ENCODE measurements around the gene CGB8.

Gene CGB8

DNA sequence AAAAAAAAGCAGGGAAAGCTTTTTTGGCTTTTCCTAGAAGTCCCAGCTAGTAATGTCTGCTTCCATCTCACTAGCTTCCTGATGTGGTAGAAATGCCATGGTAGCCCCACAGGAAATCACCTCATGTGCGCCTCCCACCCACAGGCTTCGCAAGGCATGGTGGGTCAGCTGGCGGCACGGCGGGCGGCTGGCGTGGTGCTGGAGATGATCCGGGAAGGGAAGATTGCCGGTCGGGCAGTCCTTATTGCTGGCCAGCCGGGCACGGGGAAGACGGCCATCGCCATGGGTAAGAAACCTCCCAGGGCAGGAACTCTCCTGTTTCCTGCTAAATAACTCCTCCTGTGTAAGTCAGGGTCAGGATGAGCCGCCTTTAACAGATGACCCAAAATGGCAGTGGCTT, 44.8 kb downstream of the CGB8 start (continued):
- TF ChIP-seq ZNF239 (tag by site-specific recombination; IDR thresholded peaks at IDR 0.05), result no peak

DNA sequence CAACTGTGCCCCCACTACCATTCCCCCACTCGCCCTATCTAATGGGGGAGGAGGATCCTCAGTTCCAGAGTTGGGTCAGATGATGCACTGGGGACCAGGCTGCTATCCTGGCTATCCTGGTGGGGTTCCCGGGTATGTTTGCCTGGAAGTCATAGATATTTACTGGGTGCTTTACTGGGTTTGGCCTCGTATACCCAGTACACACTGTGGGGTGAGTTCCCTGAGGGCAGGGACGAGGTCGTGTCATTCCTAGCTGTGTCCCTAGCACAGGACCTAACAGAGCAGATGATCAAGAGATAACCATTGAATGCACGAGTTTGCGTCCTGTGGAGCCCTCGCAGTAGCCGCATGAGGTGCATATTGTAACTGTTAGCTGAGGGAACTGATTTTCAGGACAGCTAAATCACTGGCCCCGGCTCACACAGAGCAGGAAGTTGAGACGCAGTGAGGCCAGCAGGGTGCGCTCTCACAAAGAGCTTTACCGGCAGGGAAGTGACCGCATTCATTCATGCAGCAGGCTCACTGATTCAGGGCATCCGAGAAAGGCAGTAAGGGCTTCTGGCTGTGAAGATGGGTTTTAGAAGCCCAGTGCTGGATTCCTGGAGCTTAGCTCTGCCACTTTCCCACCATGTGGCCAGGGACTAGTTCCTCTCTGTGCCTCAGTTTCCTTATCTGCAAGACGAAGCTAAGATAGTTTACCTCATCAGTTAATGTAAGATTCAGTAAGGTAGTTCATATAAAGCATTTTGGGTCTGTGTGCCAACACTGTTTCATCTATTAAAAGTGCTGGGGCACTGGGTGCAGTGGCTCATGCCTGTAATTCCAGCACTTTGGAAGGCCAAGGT, 49.2 kb downstream of the CGB8 start:
- 0 out of 2 replicates have a peak, but pooled peaks cover 3% of the 10 kb centered on the region for H3K4me1 ChIP-seq (ENCODE audit: control insufficient read depth, insufficient read depth, low read length)
- POLR2A ChIA-PET, result interaction anchor here (0.5 to 1.4 kb wide), 10 partner anchors 10 to 354 kb away, joined by 3 to 7 read pairs (median 3); partner anchors contain the start of gene IZUMO1

DNA sequence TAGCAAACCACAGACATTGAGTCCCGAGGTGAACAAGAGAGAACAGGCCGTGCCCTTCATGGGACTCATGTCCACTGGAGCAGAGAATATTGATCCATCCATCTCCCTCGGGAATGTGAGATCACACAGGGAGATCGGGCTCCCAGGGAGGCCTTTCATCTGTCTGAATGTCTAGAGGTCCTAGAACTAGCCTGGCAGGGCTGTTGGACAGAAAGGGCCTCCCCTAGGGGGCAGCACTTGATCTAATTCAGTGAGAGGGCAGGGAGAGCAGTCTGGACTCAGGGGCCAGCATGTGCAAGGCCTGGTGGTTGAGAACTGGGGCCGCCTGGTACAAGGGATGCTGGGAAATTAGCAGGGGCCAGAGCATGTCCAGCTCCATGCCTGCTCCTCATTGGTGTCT, 50.9 kb downstream of the CGB8 start:
- CTCF ChIA-PET, result interaction anchor here (0.6 to 5.5 kb wide), 38 partner anchors 9 to 1050 kb away, joined by 3 to 133 read pairs (median 4); partner anchors contain the start of gene KCNA7
- Histone ChIP-seq H3K36me3 (ENCODE audit: control insufficient read depth in 2 of 2, insufficient read depth in 1 of 2, low read length in 2 of 2) (peaks cover 25 to 30% of the 10 kb centered on the region in 2 experiments; a peak in 2 of 3 replicates), H3K9me3 (ENCODE audit: control insufficient read depth, insufficient read depth, low read depth, low read length) (no peaks in the 10 kb centered on the region), H3K27ac (ENCODE audit: extremely low read depth, low read depth, low read length) (no peak overlapping the region), H3K4me1 (ENCODE audit: control insufficient read depth, insufficient read depth, low read length) (0 out of 2 replicates have a peak, but pooled peaks cover 6% of the 10 kb centered on the region), H3K4me3 (ENCODE audit: low read depth, low read length) (no peak overlapping the region)
- POLR2A ChIA-PET, result interaction anchor here (0.5 kb wide), 1 partner anchor 8 kb away, joined by 5 read pairs; no protein-coding TSS in a partner anchor
- TF ChIP-seq YY1 (tag by site-specific recombination; IDR thresholded peaks at IDR 0.05) (no peak), ZNF433 (tag by site-specific recombination; IDR thresholded peaks at IDR 0.05; ENCODE audit: low read depth) (no peak), ZNF623 (tag by site-specific recombination; IDR thresholded peaks at IDR 0.05) (peak; percentile 43), HOXC10 (CRISPR knock-in tag; IDR thresholded peaks at IDR 0.05) (no peak), TCF7L2 (IDR thresholded peaks at IDR 0.05; ENCODE audit: borderline replicate concordance, low read depth, low read length) (no peak), YY2 (tag by site-specific recombination; IDR thresholded peaks at IDR 0.05) (no peak), ZIC2 (tag by site-specific recombination; IDR thresholded peaks at IDR 0.05) (0 out of 2 replicates have a peak, but pooled peaks have one; percentile 14), WT1 (tag by site-specific recombination; IDR thresholded peaks at IDR 0.05) (no peak), ZSCAN30 (tag by site-specific recombination; IDR thresholded peaks at IDR 0.05) (no peak), GLIS1 (tag by site-specific recombination; IDR thresholded peaks at IDR 0.05) (peak; percentile 78), EGR2 (tag by site-specific recombination; IDR thresholded peaks at IDR 0.05; ENCODE audit: low read depth) (no peak), ZBTB17 (tag by site-specific recombination; IDR thresholded peaks at IDR 0.05) (0 out of 2 replicates have a peak, but pooled peaks have one; percentile 21)
- TF ChIP-seq, protein P1, sequence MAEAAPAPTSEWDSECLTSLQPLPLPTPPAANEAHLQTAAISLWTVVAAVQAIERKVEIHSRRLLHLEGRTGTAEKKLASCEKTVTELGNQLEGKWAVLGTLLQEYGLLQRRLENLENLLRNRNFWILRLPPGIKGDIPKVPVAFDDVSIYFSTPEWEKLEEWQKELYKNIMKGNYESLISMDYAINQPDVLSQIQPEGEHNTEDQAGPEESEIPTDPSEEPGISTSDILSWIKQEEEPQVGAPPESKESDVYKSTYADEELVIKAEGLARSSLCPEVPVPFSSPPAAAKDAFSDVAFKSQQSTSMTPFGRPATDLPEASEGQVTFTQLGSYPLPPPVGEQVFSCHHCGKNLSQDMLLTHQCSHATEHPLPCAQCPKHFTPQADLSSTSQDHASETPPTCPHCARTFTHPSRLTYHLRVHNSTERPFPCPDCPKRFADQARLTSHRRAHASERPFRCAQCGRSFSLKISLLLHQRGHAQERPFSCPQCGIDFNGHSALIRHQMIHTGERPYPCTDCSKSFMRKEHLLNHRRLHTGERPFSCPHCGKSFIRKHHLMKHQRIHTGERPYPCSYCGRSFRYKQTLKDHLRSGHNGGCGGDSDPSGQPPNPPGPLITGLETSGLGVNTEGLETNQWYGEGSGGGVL (tag by site-specific recombination; IDR thresholded peaks at IDR 0.05), result no peak
- TF ChIP-seq, protein P2, sequence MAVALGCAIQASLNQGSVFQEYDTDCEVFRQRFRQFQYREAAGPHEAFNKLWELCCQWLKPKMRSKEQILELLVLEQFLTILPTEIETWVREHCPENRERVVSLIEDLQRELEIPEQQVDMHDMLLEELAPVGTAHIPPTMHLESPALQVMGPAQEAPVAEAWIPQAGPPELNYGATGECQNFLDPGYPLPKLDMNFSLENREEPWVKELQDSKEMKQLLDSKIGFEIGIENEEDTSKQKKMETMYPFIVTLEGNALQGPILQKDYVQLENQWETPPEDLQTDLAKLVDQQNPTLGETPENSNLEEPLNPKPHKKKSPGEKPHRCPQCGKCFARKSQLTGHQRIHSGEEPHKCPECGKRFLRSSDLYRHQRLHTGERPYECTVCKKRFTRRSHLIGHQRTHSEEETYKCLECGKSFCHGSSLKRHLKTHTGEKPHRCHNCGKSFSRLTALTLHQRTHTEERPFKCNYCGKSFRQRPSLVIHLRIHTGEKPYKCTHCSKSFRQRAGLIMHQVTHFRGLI (tag by site-specific recombination; IDR thresholded peaks at IDR 0.05), result no peak
- TF ChIP-seq, protein P3, sequence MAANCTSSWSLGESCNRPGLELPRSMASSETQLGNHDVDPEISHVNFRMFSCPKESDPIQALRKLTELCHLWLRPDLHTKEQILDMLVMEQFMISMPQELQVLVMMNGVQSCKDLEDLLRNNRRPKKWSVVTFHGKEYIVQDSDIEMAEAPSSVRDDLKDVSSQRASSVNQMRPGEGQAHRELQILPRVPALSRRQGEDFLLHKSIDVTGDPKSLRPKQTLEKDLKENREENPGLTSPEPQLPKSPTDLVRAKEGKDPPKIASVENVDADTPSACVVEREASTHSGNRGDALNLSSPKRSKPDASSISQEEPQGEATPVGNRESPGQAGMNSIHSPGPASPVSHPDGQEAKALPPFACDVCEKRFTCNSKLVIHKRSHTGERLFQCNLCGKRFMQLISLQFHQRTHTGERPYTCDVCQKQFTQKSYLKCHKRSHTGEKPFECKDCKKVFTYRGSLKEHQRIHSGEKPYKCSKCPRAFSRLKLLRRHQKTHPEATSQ (tag by site-specific recombination; IDR thresholded peaks at IDR 0.05), result no peak

More for the DNA sequence above, 49.2 kb downstream of the CGB8 start:
- CTCF ChIA-PET, result interaction anchor here (0.6 to 5.5 kb wide), 53 partner anchors 11 to 847 kb away, joined by 3 to 133 read pairs (median 4); partner anchors contain the start of genes BAX and KCNA7
- Histone ChIP-seq H3K4me3 (ENCODE audit: low read depth, low read length) (no peak overlapping the region), H3K9me3 (ENCODE audit: control insufficient read depth, insufficient read depth, low read depth, low read length) (no peaks in the 10 kb centered on the region), H3K27ac (ENCODE audit: extremely low read depth, low read depth, low read length) (no peak overlapping the region), H3K36me3 (ENCODE audit: control insufficient read depth in 2 of 2, insufficient read depth in 1 of 2, low read length in 2 of 2) (peaks cover 42 to 47% of the 10 kb centered on the region in 2 experiments)
- TF ChIP-seq, protein P4, sequence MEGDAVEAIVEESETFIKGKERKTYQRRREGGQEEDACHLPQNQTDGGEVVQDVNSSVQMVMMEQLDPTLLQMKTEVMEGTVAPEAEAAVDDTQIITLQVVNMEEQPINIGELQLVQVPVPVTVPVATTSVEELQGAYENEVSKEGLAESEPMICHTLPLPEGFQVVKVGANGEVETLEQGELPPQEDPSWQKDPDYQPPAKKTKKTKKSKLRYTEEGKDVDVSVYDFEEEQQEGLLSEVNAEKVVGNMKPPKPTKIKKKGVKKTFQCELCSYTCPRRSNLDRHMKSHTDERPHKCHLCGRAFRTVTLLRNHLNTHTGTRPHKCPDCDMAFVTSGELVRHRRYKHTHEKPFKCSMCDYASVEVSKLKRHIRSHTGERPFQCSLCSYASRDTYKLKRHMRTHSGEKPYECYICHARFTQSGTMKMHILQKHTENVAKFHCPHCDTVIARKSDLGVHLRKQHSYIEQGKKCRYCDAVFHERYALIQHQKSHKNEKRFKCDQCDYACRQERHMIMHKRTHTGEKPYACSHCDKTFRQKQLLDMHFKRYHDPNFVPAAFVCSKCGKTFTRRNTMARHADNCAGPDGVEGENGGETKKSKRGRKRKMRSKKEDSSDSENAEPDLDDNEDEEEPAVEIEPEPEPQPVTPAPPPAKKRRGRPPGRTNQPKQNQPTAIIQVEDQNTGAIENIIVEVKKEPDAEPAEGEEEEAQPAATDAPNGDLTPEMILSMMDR (tag by site-specific recombination; IDR thresholded peaks at IDR 0.05), result peak; percentile 59; the same call in 1 of the 2 replicates
- TF ChIP-seq ZIC2 (tag by site-specific recombination; IDR thresholded peaks at IDR 0.05), result peak; percentile 79
- no peak for TF ChIP-seq GLIS1 (tag by site-specific recombination; IDR thresholded peaks at IDR 0.05)
- peak; percentile 41 for TF ChIP-seq ZNF654 (tag by site-specific recombination; IDR thresholded peaks at IDR 0.05; ENCODE audit: low read depth)
- TF ChIP-seq, protein P5, sequence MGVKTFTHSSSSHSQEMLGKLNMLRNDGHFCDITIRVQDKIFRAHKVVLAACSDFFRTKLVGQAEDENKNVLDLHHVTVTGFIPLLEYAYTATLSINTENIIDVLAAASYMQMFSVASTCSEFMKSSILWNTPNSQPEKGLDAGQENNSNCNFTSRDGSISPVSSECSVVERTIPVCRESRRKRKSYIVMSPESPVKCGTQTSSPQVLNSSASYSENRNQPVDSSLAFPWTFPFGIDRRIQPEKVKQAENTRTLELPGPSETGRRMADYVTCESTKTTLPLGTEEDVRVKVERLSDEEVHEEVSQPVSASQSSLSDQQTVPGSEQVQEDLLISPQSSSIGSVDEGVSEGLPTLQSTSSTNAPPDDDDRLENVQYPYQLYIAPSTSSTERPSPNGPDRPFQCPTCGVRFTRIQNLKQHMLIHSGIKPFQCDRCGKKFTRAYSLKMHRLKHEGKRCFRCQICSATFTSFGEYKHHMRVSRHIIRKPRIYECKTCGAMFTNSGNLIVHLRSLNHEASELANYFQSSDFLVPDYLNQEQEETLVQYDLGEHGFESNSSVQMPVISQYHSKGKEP (tag by site-specific recombination; IDR thresholded peaks at IDR 0.05), result peak; percentile 58; the same call in 1 of the 2 replicates
- TF ChIP-seq ZBTB7A (tag by site-specific recombination; IDR thresholded peaks at IDR 0.05; ENCODE audit: low read depth), result no peak
- peak; percentile 78; the same call in 1 of the 2 replicates for TF ChIP-seq ZNF660 (tag by site-specific recombination; IDR thresholded peaks at IDR 0.05)
- peak; percentile 59; the same call in 1 of the 2 replicates for TF ChIP-seq ZNF24 (tag by site-specific recombination; IDR thresholded peaks at IDR 0.05)
- TF ChIP-seq TRIM28 (IDR thresholded peaks at IDR 0.05; ENCODE audit: borderline replicate concordance, low read length), result 0 out of 2 replicates have a peak, but pooled peaks have one; percentile 13
